ENCODE data around the gene EHMT1.

DNA sequence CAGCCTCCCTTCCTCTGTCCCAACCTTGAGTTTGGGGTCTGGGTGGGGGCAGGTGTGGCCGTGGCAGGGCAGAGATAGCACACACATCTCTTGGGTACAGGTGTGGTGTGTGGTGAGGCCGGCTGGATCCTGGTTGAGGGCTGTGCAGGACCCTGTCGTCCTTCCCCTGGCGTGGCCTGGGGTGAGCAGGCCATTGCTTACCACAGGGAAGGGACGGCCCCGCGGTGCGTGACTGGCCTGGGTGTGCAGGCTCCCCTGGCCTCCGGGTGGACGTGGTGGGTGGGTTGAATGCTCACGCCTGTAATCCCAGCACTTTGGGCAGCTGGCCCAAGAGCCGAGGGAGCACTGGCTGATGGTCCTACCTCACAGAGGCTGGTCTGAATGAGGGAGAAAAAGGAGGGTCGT, 12.1 kb upstream of the EHMT1 start:
- TF ChIP-seq, protein P1, sequence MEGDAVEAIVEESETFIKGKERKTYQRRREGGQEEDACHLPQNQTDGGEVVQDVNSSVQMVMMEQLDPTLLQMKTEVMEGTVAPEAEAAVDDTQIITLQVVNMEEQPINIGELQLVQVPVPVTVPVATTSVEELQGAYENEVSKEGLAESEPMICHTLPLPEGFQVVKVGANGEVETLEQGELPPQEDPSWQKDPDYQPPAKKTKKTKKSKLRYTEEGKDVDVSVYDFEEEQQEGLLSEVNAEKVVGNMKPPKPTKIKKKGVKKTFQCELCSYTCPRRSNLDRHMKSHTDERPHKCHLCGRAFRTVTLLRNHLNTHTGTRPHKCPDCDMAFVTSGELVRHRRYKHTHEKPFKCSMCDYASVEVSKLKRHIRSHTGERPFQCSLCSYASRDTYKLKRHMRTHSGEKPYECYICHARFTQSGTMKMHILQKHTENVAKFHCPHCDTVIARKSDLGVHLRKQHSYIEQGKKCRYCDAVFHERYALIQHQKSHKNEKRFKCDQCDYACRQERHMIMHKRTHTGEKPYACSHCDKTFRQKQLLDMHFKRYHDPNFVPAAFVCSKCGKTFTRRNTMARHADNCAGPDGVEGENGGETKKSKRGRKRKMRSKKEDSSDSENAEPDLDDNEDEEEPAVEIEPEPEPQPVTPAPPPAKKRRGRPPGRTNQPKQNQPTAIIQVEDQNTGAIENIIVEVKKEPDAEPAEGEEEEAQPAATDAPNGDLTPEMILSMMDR (IDR thresholded peaks at IDR 0.05; ENCODE audit: insufficient read depth, low read depth, low read length) = no peak
- TF ChIP-seq EZH2 (IDR thresholded peaks at IDR 0.05; ENCODE audit: insufficient read depth, low read length) = no peak

Data from astrocyte (in vitro differentiated cells and primary cell).